HG02610 (cell line): Measurements from ENCODE around the gene NTNG2.
"Not testable (repeated sequence)": the region's sequence is repeated elsewhere in the genome, so short reads cannot be mapped to it uniquely, and the experiment has no call there.

ENCODE experiments used
- ATAC-seq: cut with Tn5 transposase; IDR thresholded peaks from one replicate; pipeline ENCODE4 v1.9.1; 2021; ENCODE audit warnings: mild to moderate bottlenecking, moderate library complexity; ENCODE audit not compliant: unreplicated experiment

NTNG2 gene

GRCh38 chr9:132161743-132162184 lies at the start of gene NTNG2:
Gene NTNG2 (plus strand): TSS chr9:132162058. CDS start chr9:132166832, 4,774 bp downstream.
- no peak for ATAC-seq

- no peak for ATAC-seq
These were observed 47.7 kb upstream of the NTNG2 start for GRCh38 chr9:132114102-132114707.

- no peak for ATAC-seq
These were observed 45.3 kb upstream of the NTNG2 start for GRCh38 chr9:132116583-132116982.

- no peak for ATAC-seq
These were observed 44.2 kb upstream of the NTNG2 start for GRCh38 chr9:132117694-132118093.

- ATAC-seq: no peak
These were observed 40.8 kb upstream of the NTNG2 start for GRCh38 chr9:132121021-132121420.

DNA sequence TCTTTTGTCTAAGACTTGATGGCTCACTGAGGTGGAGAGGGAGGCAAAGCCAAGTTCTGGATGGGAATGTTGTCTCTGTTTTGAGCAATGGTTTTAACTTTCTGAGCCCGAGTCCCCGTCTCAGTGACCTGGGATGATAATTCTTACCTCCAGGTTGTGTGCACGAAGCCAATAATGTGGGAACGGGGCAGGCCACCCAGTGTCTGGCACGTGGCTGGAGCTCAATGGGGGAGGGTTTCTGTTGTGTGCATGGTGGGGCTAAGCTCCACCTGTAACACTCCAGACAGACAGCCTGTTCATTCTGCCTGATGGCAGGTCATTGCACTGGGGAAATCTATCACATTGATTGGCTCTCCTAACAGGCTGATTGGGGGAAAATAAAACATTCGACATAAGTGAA lies 37.1 kb upstream of the NTNG2 start:
- ATAC-seq: no peak

DNA sequence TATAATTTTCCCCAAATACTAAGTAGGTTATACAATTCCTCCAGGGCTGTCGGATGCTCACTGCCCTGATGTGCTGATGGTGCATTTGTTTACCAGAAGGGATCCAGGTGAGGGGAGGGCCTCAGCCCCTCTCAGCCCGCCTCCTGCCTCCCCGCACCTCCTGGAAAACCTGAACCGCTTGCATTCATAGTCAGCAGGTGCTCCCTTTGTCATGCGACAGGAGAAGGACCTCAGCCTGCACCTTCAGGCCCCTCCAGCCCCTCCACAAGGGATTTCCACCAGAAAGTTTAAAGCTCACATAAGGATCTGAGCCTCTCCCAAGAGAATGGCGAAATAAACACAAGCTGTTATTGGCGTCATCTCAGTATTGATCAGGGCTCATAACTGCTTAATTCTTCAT lies 36.5 kb upstream of the NTNG2 start:
- ATAC-seq: no peak

DNA sequence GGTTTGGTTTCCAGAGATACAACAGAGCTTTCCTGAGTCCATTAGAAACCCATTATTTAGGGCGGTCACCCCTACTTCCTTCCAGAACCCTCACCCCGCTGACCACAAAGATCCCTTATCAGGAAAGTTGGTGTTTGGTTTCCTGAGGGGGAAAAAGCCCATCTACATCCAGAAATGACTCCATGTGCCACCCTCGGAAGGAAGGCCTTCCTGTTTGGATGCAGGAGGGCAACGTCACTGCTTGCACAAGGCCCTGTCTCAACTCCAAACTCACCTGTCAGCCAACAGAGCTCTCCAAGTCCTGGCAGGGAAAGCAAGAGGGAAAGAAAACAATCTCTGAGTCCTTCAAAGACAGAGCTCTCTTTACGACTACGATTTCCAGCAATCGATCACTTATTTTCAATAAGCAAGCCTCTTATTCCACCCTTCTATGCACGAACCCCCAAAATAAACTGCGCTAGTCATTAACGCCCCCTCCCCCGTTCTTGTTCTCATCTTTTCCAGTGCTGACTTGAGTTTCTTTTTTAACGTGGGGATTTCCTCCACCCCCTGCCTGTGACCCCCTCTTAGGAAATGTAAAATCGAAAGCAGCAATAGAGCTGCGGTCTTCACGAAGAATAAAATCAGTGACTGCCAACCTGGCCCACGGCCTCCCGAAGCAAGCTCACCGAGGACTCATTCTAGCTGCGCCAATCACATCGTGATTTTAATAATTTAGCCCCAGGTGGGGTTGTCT lies 35.7 kb upstream of the NTNG2 start:
- no peak for ATAC-seq

DNA sequence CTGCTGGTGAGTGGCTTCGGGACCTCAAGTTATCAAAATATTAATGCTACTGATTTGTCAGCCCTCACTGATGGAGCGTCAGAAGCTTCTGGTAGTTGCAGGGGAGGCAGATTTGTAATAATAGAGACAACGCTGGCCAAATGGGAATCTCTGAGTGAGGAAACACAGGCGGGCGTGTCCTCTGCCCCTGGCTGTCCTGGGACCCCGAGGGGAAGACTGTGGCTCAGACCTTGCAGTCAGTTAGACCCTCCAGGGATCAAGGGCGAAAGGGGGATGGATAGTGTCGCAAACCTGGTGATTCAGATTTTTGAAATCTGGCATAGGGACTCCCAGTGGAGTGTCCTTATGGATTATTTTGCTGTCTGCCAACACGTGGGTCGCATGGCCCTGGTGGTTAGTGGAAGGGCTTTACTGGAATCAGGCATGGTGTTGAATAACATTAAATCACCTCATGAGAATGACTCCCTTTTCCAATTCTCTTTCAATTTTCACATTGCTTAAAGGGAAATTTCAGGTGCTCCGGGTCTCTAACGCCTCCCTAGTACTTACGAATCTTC lies 35.1 kb upstream of the NTNG2 start:
- no peak for ATAC-seq

DNA sequence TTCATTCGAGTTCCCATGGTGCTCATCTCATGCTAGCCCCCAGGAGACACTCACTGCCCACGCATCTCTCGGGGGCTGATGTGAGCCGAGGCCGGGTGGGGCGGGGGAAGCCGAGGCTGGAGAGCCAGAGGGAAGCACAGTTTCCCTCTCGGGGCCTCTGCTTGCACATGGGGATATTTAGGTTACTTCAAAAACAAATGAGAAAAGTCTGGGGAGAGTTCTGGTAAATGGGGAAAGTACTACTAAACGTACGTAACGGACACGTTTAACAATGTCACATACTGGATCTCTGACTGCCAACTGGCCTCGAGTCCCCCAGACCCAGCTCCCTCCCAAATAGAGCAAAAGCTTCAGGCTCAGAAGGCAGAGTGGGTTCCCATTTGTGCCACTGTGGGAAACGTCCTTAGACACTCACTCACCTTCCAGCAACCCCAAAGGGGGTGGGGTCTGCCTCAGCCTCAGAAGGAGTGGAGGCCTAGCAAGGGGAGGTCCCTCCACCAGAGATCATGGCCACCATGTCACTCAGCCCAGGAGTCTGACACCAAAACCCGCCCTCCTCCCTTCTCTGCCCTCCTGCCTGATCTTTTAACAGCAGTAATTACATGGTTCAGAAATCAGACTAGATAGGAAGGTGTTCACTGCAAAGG lies 33.8 kb upstream of the NTNG2 start:
- ATAC-seq: no peak

GRCh38 chr9:132129535-132129934 lies 32.3 kb upstream of the NTNG2 start:
- ATAC-seq: no peak

DNA sequence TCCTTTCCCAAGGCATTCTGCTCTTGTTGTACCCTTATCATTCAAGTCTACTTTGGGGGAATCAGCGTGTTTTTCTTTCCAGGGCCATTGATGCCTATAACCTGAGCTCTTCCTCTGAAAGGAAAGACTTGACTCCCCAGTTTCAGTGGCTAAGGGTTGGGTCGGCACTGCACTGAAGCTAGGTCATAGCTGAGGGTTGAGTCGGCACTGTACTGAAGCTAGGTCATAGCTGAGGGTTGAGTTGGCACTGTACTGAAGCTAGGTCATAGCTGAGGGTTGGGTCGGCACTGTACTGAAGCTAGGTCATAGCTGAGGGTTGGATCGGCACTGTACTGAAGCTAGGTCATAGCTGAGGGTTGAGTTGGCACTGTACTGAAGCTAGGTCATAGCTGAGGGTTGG lies 27.8 kb upstream of the NTNG2 start:
- not testable (repeated sequence) for ATAC-seq

DNA sequence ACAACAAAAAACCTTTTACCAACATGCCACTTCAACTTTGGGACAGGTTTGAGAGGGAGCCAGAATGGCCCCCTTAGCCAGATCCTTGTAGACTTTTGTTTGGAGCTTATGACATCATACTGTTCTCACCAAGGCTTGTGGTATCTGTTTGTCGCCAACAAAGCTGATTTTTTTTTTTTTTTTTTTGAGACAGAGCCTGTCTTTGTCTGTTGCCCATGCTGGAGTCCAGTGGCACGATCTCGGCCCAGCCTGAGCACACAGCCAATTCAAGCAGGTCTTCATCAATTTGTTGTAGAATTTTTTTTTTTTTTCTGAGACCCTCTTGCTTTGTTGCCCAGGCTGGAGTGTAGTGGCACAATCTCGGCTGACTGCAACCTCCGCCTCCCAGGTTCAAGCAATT lies 26.4 kb upstream of the NTNG2 start:
- ATAC-seq: no peak

DNA sequence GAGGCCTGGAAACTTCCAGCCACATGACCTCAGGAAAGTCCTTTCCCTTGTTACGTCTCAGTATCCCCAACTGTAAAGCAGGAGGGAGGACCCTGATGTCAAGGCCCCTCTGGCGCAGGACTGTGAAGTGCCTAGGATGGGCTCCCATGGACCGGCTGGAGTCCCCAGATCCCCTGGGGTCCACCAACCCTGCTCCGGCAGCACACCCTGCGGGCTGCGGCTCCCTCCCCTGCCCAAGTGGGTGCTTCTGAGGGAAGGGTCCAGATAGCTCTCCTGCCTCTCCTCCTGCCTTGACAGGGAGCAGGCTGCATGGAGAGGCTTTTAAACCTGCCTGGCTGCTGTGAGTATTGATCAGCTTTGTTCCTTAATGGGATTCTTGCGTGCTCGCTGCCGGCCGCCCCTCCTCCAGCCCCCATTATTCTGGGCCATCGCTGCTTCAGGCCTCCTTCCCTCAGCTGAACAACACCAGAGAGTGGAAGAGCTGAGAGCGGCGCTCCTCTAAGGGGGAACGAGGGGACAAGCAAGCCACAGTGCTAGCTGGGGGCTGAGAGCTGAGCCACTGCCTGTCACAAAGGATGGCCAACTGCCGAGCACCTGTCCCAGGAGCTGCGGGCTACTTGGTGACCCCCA lies 25.6 kb upstream of the NTNG2 start:
- no peak for ATAC-seq

GRCh38 chr9:132141344-132141947 lies 20.4 kb upstream of the NTNG2 start:
- ATAC-seq: no peak

DNA sequence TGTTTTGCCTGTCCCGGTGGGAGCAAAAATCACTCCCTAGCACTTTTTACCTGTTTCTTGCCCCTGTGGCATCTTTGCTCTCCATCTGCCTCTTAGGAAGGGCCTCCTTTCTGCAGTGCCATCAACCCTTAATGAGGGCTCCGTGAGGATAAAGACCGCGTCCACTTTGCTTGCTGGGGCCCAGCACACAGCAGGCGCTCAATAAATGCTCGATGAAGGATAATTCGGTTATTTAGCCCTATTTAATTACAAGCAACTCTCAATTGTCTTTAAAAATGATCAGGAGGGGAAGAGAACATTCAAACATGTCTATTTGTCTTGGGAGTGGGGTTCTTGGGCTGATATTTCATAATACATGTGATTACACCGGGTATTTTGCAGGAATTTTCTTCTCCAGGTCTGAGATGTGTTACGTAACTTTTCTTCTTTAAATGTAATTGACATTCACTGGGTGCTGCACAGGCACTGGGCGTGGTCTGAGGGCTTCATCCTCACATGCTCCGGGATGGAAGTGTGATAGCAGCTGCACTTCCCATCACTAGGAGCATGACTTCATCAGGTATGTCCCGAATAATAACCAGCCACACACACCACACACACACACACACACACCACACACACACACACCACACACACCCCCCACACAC lies 19.8 kb upstream of the NTNG2 start:
- ATAC-seq: no peak

- ATAC-seq: no peak
These were observed 18.9 kb upstream of the NTNG2 start for GRCh38 chr9:132142924-132143323.

- no peak for ATAC-seq
These were observed 18.5 kb upstream of the NTNG2 start for GRCh38 chr9:132143359-132143758.

DNA sequence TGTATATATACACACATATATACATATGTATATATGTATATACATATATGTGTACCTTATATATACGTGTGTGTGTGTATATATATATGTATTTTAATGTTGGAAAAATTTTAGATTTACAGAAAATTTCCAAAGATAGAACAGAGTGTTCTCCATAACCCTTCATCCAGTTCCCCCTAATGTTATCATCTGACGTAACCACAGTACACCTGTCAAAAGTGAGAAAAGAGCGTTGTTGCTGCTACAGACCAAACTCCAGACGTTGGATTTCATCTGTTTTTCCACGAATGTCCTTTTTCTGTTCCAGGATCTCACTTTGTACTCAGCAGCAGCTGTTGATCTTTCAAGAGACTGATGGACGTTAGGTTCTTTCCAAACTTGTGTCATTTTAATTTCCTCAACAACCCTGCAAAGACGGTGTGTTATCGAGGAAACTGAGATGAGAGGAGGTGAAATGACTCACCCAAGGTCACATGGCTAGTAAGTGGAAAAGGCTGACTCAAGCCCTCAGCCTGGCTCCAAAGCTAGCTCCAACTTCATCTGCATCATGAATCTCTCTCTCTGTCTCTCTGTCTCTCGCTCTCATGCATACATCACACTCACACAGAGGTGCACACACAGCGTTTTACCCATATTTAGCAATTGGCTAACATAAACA lies 17.0 kb upstream of the NTNG2 start:
- ATAC-seq: no peak

DNA sequence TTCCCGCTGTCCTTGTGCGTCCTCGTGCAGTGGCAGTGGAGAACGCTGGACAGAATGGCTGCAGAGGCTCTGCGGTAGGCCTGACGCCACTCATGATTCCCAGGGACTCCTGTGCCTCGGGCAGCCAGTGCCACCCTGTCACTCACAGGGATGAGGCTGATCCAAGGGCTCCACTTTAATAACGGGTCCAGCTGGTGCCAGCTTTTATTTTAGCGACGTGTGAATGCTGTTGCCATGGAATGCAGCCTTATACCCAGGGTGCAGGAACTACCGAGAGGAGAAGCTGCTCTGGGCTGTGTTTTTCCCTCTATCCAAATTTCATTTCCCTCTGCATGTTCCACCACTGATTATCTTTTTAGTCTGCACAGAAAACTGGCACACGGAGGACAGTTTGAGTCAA lies 15.8 kb upstream of the NTNG2 start:
- ATAC-seq: no peak
